ENCODE results near the gene RPL22.

- TF ChIP-seq CTCF (IDR thresholded peaks at IDR 0.05) (no peak), POLR2A (IDR thresholded peaks at IDR 0.05) (no peak)
These were observed 59.0 kb downstream of the RPL22 start for GRCh38 chr1:6140413-6140812.
